ENCODE results near the gene GP9.
A peak's percentile ranks its signal among the peaks of the same experiment; 100 is the strongest.

The GP9 gene

DNA sequence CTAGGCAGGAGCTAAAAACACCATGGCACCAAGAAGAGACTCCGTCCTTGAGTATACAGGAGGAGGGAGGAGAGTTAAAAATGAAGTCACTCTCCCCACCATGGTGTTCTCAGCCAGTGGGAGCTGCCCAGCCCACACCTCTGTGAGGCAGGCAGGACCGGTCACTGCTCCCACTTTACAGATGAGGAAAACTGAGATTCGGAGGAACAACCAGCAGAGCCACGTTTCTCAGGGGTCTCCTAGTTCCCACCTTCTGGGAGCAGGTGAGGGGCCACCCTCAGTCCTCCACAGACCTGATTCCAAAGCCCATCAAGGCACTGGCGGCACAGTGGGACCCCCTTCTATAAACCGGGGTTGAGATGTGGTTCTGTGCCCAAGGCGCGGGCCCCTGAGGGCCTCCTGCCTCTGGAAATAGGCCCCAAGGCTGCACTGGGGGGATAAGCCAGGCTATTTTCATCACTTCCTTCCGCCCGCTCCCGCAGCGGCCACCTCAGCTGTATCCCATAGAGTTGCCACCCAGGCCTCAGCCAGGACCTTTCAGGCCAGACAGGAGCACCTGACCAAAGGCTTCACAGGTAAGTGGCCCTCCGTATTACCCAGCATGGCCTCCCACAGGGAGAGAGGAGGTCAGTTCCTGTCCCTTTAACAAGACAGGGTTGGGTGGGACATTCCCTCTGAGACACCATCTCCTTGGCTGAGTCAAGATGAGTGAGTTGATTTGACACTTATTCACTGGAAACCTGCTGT lies at the start of gene GP9:
Gene GP9, plus strand, starts transcription at position 504 of the 747 bp plus-strand sequence. CDS start 961 bp downstream, outside the sequence.
- DNase-seq (ENCODE audit: low read depth): no peak

DNA sequence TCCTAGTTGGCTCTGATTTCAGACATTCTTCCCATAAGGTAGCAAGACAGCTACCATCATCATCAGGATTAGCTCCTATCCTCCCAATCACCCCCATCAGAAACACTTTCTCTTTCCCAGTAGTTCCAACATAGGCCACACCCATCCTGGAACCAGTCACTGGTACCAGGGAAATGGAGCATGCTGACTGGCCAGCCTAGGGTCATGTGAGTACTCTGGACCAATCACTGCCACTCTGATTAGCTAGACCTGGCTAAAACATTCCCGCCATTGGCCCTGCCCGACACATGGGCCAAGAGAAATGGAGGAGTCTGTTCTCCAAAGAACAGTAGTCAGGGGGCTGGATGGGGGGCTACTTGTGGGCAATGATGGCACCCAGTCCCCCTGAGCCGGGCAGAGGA lies 47.1 kb upstream of the GP9 start:
- no peak for DNase-seq (ENCODE audit: low read depth)

GRCh38 chr3:129014148-129014547 lies 46.4 kb upstream of the GP9 start:
- DNase-seq (ENCODE audit: low read depth): no peak

- DNase-seq (ENCODE audit: low read depth): no peak
Observed at GRCh38 chr3:129014793-129015345, 45.7 kb upstream of the GP9 start.

DNA sequence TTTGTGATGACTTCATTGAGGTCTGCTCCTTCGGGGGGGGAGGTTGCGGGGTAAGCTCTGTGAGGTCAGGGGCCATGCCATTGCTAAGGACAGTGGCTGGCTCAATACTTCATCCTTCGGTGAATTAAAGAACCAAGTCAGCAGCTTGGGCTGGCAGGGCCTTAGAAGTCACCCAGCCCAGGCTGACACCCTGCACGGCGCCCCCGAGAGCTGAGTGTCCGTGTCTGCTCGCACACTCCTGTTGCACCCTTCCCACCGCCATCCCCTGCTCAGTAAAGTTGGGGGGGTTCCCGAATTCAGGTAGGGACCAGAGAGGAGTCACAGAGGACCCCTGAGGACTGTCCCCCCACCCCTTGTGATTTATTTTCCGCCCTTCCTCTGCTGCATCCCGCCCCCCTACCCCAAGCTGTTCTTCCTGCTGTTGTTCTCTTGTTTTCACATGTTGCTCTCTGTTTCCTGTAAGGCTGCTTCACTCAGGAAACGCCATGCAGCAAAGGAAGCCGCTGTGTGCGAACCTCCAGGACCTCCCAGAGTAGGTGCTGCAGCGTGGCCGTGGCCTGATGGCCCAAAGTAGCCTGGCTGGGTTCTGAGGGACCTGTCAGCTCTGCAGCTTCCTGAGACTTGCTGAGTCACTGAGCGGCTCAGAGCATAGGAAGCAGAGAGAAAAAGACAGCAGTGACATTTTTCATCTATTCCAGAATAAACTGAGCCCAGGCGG lies 45.0 kb upstream of the GP9 start:
- no peak for DNase-seq (ENCODE audit: low read depth)

GRCh38 chr3:129016356-129016719 lies 44.2 kb upstream of the GP9 start:
- DNase-seq (ENCODE audit: low read depth): no peak

- no peak for DNase-seq (ENCODE audit: low read depth)
Observed at GRCh38 chr3:129016720-129017483, 43.7 kb upstream of the GP9 start.

- DNase-seq (ENCODE audit: low read depth): no peak
Observed at GRCh38 chr3:129017484-129017899, 43.1 kb upstream of the GP9 start.

GRCh38 chr3:129018271-129018670 lies 42.3 kb upstream of the GP9 start:
- DNase-seq (ENCODE audit: low read depth): no peak

- no peak for DNase-seq (ENCODE audit: low read depth)
Observed at GRCh38 chr3:129018751-129019150, 41.8 kb upstream of the GP9 start.

- no peak for DNase-seq (ENCODE audit: low read depth)
Observed at GRCh38 chr3:129019266-129019665, 41.3 kb upstream of the GP9 start.

GRCh38 chr3:129020691-129021090 lies 39.9 kb upstream of the GP9 start:
- DNase-seq (ENCODE audit: low read depth): no peak

GRCh38 chr3:129021140-129021551 lies 39.4 kb upstream of the GP9 start:
- no peak for DNase-seq (ENCODE audit: low read depth)

DNA sequence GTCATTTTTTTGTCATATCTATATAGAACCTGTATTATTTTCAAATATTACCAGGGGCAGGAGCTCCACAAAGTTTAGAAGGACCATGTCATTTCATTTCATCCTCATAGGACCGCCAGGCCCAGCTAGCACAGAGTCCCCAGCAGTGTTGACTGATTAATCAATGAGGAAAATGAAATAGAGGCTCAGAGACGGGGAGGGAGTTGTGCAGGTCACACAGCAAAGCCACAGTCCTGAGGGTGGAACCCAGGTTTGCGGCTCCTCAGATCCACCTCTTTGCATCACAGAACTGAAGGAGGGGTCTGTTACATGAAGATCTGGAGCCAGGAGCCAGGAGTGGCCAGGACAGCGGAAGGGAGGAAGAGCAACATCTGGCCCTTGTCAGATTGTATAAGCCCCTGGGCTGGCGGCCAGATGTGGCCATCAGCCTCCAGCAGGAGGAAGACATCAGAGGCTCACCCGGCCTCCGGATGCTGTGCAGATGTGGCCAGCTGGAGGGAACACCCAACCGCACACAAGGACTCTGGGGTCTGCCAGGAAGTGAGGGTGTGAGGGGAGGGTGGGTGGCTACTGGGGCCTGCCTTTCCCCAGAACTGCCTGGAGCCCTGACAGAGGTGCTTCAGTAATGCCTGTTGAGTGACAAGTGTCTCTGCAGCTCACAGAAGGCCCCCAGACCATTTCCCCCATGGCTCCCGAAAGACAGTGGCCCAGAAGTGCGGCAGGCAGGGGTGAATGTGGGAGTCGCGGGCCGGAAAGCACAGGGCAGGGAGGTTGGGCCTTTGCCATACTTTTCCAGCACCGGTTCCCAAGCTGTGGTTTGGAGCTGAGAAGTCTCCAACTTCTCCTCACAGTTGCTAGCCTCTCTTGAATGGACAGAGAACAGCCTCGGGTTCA lies 38.2 kb upstream of the GP9 start:
- DNase-seq (ENCODE audit: low read depth): no peak

- DNase-seq (ENCODE audit: low read depth): no peak
Observed at GRCh38 chr3:129023008-129023358, 37.6 kb upstream of the GP9 start.

GRCh38 chr3:129023909-129024308 lies 36.7 kb upstream of the GP9 start:
- DNase-seq (ENCODE audit: low read depth): no peak

GRCh38 chr3:129025108-129025507 lies 35.5 kb upstream of the GP9 start:
- no peak for DNase-seq (ENCODE audit: low read depth)

- no peak for DNase-seq (ENCODE audit: low read depth)
Observed at GRCh38 chr3:129025691-129026435, 34.7 kb upstream of the GP9 start.

GRCh38 chr3:129026728-129027543 lies 33.6 kb upstream of the GP9 start:
- peak; percentile 84 for DNase-seq (ENCODE audit: low read depth)

- DNase-seq (ENCODE audit: low read depth): no peak
Observed at GRCh38 chr3:129027544-129027880, 33.1 kb upstream of the GP9 start.

Measured in stimulated activated CD8-positive, alpha-beta memory T cell treated with anti-CD3 and anti-CD28 coated beads, Interleukin-4, amount 100 ng/mL, for 24 hours (primary cell).